ENCODE measurements around the gene BCL6B. TPM values are rescaled to one million over a fixed set of nuclear protein-coding genes. Genes with fewer than 3 reads are reported as not detected.
A peak's percentile ranks its signal among the peaks of the same experiment; 100 is the strongest.

The BCL6B gene
- total RNA-seq, 1 experiment from 2014 or later, result 0.18 TPM

DNA sequence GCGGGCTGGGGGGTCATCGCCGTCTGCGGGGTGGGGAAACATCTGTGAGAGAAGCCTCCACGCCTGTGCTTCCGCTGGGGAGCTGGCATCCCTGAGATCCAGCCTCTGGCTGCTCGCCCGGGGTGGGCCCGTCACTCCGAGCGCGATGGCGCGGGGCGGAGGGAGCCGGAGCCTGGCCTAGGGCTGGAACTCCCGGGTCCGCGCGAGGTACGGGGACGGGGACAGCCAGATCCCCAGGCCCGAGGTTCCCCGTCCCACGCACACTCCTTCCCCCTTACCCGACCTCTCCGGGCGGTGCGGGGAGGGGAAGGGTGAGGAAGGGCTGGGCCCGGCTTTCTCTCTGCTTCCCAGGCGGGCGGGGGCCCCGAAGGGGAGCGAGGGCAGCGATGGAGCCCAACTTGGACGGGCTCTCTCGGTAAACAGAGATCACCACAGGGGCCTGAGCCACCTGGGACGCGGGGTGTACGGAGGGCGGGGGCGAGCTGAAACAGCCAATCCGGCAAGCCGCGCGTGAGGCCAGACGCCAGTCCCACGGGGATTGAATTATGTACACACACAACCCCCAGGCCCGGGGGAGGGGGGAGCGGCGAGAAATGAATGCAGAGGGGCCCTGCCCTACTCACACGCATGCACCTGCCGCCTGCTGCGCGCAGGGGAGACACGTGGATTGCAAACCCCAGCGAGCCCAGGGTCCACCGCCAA lies 20.8 kb downstream of the BCL6B start, which contains the start of gene SLC16A11:
TSS of gene SLC16A11 (minus strand) at position 596 of the 702 bp plus-strand sequence. CDS start at position 17, 579 bp downstream.
- POLR2A ChIA-PET, result interaction anchor here (0.9 kb wide), 1 partner anchor 175 kb away, joined by 4 read pairs; no protein-coding TSS in a partner anchor
- intact Hi-C loops (cut with micrococcal nuclease; ENCODE audit: unreplicated experiment), result loop anchor here (10.0 kb wide), 1 partner anchor 121 kb away; no protein-coding TSS in a partner anchor

GRCh38 chr17:7045492-7046126 lies 22.8 kb downstream of the BCL6B start:
- peaks cover 22% of the 10 kb centered on the region for H3K4me1 ChIP-seq (ENCODE audit: control insufficient read depth, insufficient read depth, low read length)
- ATAC-seq (peak; percentile 37; the same call in 1 of the 2 replicates), DNase-seq (ENCODE audit: low read depth, low spot score) (peak; percentile 77)
- TF ChIP-seq POLR2AphosphoS5 (IDR thresholded peaks at IDR 0.05; ENCODE audit: low read depth, low read length) (no peak), TCF7L2 (IDR thresholded peaks at IDR 0.05; ENCODE audit: low read depth, low read length) (no peak), SIN3A (IDR thresholded peaks at IDR 0.05; ENCODE audit: borderline replicate concordance, insufficient read depth, low read depth, low read length) (no peak), CTCF (IDR thresholded peaks at IDR 0.05) (peak; percentile 75; the same call in 1 of the 2 replicates)
- TF ChIP-seq, protein P1, sequence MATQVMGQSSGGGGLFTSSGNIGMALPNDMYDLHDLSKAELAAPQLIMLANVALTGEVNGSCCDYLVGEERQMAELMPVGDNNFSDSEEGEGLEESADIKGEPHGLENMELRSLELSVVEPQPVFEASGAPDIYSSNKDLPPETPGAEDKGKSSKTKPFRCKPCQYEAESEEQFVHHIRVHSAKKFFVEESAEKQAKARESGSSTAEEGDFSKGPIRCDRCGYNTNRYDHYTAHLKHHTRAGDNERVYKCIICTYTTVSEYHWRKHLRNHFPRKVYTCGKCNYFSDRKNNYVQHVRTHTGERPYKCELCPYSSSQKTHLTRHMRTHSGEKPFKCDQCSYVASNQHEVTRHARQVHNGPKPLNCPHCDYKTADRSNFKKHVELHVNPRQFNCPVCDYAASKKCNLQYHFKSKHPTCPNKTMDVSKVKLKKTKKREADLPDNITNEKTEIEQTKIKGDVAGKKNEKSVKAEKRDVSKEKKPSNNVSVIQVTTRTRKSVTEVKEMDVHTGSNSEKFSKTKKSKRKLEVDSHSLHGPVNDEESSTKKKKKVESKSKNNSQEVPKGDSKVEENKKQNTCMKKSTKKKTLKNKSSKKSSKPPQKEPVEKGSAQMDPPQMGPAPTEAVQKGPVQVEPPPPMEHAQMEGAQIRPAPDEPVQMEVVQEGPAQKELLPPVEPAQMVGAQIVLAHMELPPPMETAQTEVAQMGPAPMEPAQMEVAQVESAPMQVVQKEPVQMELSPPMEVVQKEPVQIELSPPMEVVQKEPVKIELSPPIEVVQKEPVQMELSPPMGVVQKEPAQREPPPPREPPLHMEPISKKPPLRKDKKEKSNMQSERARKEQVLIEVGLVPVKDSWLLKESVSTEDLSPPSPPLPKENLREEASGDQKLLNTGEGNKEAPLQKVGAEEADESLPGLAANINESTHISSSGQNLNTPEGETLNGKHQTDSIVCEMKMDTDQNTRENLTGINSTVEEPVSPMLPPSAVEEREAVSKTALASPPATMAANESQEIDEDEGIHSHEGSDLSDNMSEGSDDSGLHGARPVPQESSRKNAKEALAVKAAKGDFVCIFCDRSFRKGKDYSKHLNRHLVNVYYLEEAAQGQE (IDR thresholded peaks at IDR 0.05; ENCODE audit: insufficient read depth in 1 of 2, low read depth in 2 of 2, low read length in 1 of 2), result no peak
- no peak overlapping the region for H3K4me3 ChIP-seq (ENCODE audit: low read depth in 2 of 2, low read length in 2 of 2)
- ChIA-PET POLR2A (no interaction called here), CTCF (interaction anchor here (0.6 to 2.0 kb wide), 9 partner anchors 10 to 175 kb away, joined by 3 to 13 read pairs (median 5); no protein-coding TSS in a partner anchor)
- H3K9me3 ChIP-seq (ENCODE audit: control insufficient read depth, insufficient read depth, low read depth, low read length), result no peaks in the 10 kb centered on the region
- no peaks in the 10 kb centered on the region for H3K27me3 ChIP-seq (ENCODE audit: control insufficient read depth, insufficient read depth, low read length)
- intact Hi-C loops (cut with micrococcal nuclease; ENCODE audit: unreplicated experiment), result loop anchor here (10.0 kb wide), 1 partner anchor 119 kb away; no protein-coding TSS in a partner anchor
- no peak overlapping the region for H3K27ac ChIP-seq (ENCODE audit: low read length)
- in situ Hi-C loops (cut with HindIII; ENCODE audit: low pct_unique_long_range_greater_than_20kb, low sequenced_read_pairs), result no loop called here
- no TSS peak for BruUV-seq (replicated peaks)
- no peaks in the 10 kb centered on the region for H3K36me3 ChIP-seq (ENCODE audit: control insufficient read depth, insufficient read depth, low read length)

More for the DNA sequence above, 20.8 kb downstream of the BCL6B start, which contains the start of gene SLC16A11:
- no TSS peak for BruUV-seq (replicated peaks)
- no peaks in the 10 kb centered on the region for H3K36me3 ChIP-seq (ENCODE audit: control insufficient read depth, insufficient read depth, low read length)
- peak; percentile 60 for ATAC-seq
- CTCF ChIA-PET, result no interaction called here
- peak within 1 kb of the TSS; percentile 37 to 55 for H3K4me3 ChIP-seq (ENCODE audit: low read depth in 2 of 2, low read length in 2 of 2)
- H3K27me3 ChIP-seq (ENCODE audit: control insufficient read depth, insufficient read depth, low read length), result no peaks in the 10 kb centered on the region
- H3K9me3 ChIP-seq (ENCODE audit: control insufficient read depth, insufficient read depth, low read depth, low read length), result no peaks in the 10 kb centered on the region
- TF ChIP-seq POLR2AphosphoS5 (IDR thresholded peaks at IDR 0.05; ENCODE audit: low read depth, low read length) (no peak), SIN3A (IDR thresholded peaks at IDR 0.05; ENCODE audit: borderline replicate concordance, insufficient read depth, low read depth, low read length) (no peak), TCF7L2 (IDR thresholded peaks at IDR 0.05; ENCODE audit: low read depth, low read length) (no peak), CTCF (IDR thresholded peaks at IDR 0.05) (no peak)
- TF ChIP-seq, protein P1 (IDR thresholded peaks at IDR 0.05; ENCODE audit: insufficient read depth in 1 of 2, low read depth in 2 of 2, low read length in 1 of 2), result no peak
- in situ Hi-C loops (cut with HindIII; ENCODE audit: low pct_unique_long_range_greater_than_20kb, low sequenced_read_pairs), result no loop called here
- no peak within 1 kb of the TSS for H3K27ac ChIP-seq (ENCODE audit: low read length)
- DNase-seq (ENCODE audit: low read depth, low spot score), result no peak
- H3K4me1 ChIP-seq (ENCODE audit: control insufficient read depth, insufficient read depth, low read length), result peaks cover 12% of the 10 kb centered on the region

Measured in Panc1 (cell line).